ENCODE data around the gene LRRC45. TPM values are rescaled to one million over a fixed set of nuclear protein-coding genes. Genes with fewer than 3 reads are reported as not detected.

LRRC45 gene
- total and polyA plus RNA-seq, 9 of the 15 experiments (the other 6 are each of a cell fraction or from before 2014, with no cell fraction given): 3.5 to 21.5 (median 11.2) TPM; not detected in 2

DNA sequence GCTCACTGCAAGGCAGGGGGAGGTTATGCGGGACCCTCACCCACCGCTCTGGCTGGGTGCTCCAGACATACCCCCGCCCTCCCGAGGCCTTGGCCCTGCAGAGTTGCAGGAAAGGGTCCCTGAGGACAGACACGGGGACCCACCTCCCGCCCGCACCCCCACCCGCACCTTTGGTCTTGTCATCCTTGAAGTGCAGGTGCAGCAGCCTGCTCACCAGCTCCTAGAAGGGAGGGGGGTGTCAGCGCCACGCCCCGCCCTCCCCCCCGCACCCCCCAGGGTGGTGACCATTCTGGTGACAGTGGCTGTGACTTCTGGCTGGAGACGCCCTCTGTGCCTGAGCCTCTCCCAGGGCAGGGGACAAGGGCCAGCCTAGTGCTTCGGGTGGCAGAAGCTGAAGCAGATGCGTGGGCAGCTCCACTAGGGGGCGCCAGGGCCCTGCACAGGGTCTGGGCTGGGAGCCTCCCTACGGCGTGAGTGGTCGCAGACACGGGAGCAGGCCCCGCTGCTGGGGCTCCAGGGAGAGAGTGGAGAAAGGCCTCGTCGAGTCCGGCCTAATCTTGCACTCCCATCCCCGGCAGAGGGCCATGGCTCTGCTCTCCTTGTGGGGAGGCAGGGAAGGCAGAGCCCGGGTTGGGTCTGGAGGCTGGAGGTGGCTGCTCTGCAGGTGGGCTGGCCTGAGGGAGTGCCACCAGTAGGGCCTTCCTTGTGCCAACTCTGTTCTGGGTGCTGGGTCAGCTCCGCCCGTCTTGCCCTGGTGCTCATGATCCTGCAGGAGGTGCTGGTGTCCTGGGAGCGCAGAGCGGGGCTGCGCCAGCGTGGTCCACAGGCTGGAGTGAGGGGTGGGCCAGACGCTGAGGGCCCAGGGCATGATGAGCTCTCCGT is 3.2 kb upstream of the LRRC45 start (continued):
- TF ChIP-seq THRA (IDR thresholded peaks at IDR 0.05) (no peak), GTF3C2 (IDR thresholded peaks at IDR 0.05; ENCODE audit: borderline replicate concordance, extremely low read depth, insufficient read length) (no peak), SNRNP70 (optimal IDR thresholded peaks at IDR 0.05; ENCODE audit: low read depth, low read length) (no peak), HIVEP1 (CRISPR knock-in tag; IDR thresholded peaks at IDR 0.05) (no peak), ETV5 (CRISPR knock-in tag; IDR thresholded peaks at IDR 0.05; ENCODE audit: low read depth) (no peak), ZFPM2 (CRISPR knock-in tag; IDR thresholded peaks at IDR 0.05) (no peak), ZNF41 (CRISPR knock-in tag; conservative IDR thresholded peaks at IDR 0.05) (no peak), ZNF75A (CRISPR knock-in tag; IDR thresholded peaks at IDR 0.05) (no peak), KLF16 (IDR thresholded peaks at IDR 0.05) (0 out of 2 replicates have a peak, but pooled peaks have one; percentile 30), ZBTB43 (CRISPR knock-in tag; IDR thresholded peaks at IDR 0.05) (no peak), U2AF2 (optimal IDR thresholded peaks at IDR 0.05; ENCODE audit: low read depth, low read length) (no peak), NRF1 (conservative IDR thresholded peaks at IDR 0.05 in 1 of 2, IDR thresholded peaks at IDR 0.05 in 1 of 2) (no peak), ZNF707 (CRISPR knock-in tag; conservative IDR thresholded peaks at IDR 0.05) (no peak), SMC3 (conservative IDR thresholded peaks at IDR 0.05; ENCODE audit: insufficient read depth, low read depth, low read length) (peak; percentile 43; the same call in 1 of the 2 replicates), CTCF (IDR thresholded peaks at IDR 0.05 in 2 of 3, conservative IDR thresholded peaks at IDR 0.05 in 1 of 3; ENCODE audit: insufficient read depth in 2 of 3, low read depth in 1 of 3, low read length in 3 of 3) (peak; percentile 77 to 85 (median 84)), ZZZ3 (IDR thresholded peaks at IDR 0.05) (no peak), IRF2 (CRISPR knock-in tag; IDR thresholded peaks at IDR 0.05) (no peak), ZNF3 (CRISPR knock-in tag; IDR thresholded peaks at IDR 0.05) (no peak)
- TF ChIP-seq, protein P1, sequence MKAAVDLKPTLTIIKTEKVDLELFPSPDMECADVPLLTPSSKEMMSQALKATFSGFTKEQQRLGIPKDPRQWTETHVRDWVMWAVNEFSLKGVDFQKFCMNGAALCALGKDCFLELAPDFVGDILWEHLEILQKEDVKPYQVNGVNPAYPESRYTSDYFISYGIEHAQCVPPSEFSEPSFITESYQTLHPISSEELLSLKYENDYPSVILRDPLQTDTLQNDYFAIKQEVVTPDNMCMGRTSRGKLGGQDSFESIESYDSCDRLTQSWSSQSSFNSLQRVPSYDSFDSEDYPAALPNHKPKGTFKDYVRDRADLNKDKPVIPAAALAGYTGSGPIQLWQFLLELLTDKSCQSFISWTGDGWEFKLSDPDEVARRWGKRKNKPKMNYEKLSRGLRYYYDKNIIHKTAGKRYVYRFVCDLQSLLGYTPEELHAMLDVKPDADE (conservative IDR thresholded peaks at IDR 0.05; ENCODE audit: control insufficient read depth, low read depth, low read length): no peak
